SK-N-SH (cell line): Measurements from ENCODE around the gene PCNX2. TPM values are rescaled to one million over a fixed set of nuclear protein-coding genes. Genes with fewer than 3 reads are reported as not detected.

Experiments
- CTCF ChIA-PET: fragments of 300-600, 350-600 bp; formaldehyde crosslinking; extraction: SDS; loops from one replicate; lab custom pipeline; 2021; lab: Yijun Ruan, JAX
- POLR2A ChIA-PET: fragments of 350-600 bp; sonication (Branson Sonifier 250); formaldehyde crosslinking; extraction: SDS; loops from one replicate; lab custom pipeline; 2020; ENCODE audit warnings: antibody characterized with exemption, inconsistent platforms; lab: Yijun Ruan, JAX
- DNase-seq: peaks from one replicate; pipeline ENCODE4 v3.0.0; 2012
- H2AFZ ChIP-seq: fragments of 200-600 bp; sonication (generic); 2 replicates; pipeline ENCODE4 v1.8.1; 2016; ENCODE audit warnings: antibody characterized with exemption, mild to moderate bottlenecking, low read depth
- H3F3A ChIP-seq: fragments of 200-600 bp; sonication (generic); replicated peaks from 2 replicates; pipeline ENCODE3; 2016; ENCODE audit warnings: antibody characterized with exemption, mild to moderate bottlenecking; ENCODE audit not compliant: insufficient read depth
- H3K27ac ChIP-seq, 2 experiments: fragments of 200-500 bp in 1 of 2; fragments of 200-600 bp in 1 of 2; sonication (Bioruptor generic) in 1 of 2; sonication (generic), shearing (Covaris generic) in 1 of 2; 2 replicates each; pipeline versions ENCODE4 v1.5.1 to v1.6.1; 2014 to 2016; ENCODE audit warnings: low read depth in 2 of 2, inconsistent platforms in 1 of 2, low read length in 1 of 2, mild to moderate bottlenecking in 1 of 2, mixed read lengths in 1 of 2
- H3K27me3 ChIP-seq: fragments of 200-600 bp; sonication (generic), shearing (Covaris generic); 2 replicates; pipeline ENCODE4 v1.6.1; 2016; ENCODE audit warnings: mixed run types; ENCODE audit not compliant: insufficient read depth
- H3K36me3 ChIP-seq, 2 experiments: fragments of 200-500 bp in 1 of 2; fragments of 200-600 bp in 1 of 2; sonication (Bioruptor generic) in 1 of 2; sonication (generic) in 1 of 2; replicated peaks in 1 of 2; 2 replicates each; pipeline versions ENCODE3 to v1.5.1; 2014 to 2016; ENCODE audit warnings: low read length in 1 of 2, mild to moderate bottlenecking in 1 of 2; ENCODE audit not compliant: insufficient read depth in 2 of 2, control insufficient read depth in 1 of 2
- H3K4me1 ChIP-seq, 2 experiments: fragments of 200-500 bp in 1 of 2; fragments of 200-600 bp in 1 of 2; sonication (Bioruptor generic) in 1 of 2; sonication (generic), shearing (Covaris generic) in 1 of 2; 2 replicates each; pipeline versions ENCODE4 v1.5.1 to v1.6.1; 2014 to 2016; ENCODE audit warnings: low read depth in 1 of 2, low read length in 1 of 2, mixed run types in 1 of 2; ENCODE audit not compliant: insufficient read depth in 2 of 2, control insufficient read depth in 1 of 2
- H3K4me2 ChIP-seq: fragments of 200-600 bp; sonication (generic), shearing (Covaris generic); 2 replicates; pipeline ENCODE4 v1.6.1; 2017; ENCODE audit warnings: mixed run types
- H3K4me3 ChIP-seq, 2 experiments: fragments of 200-500 bp in 1 of 2; fragments of 200-600 bp in 1 of 2; sonication (Bioruptor generic) in 1 of 2; sonication (generic), shearing (Covaris generic) in 1 of 2; 2 replicates each; pipeline versions ENCODE4 v1.5.1 to v1.8.1; 2014 to 2016; ENCODE audit warnings: low read depth in 2 of 2, inconsistent platforms in 1 of 2, low read length in 1 of 2, mild to moderate bottlenecking in 1 of 2, mixed read lengths in 1 of 2, moderate library complexity in 1 of 2
- H3K79me2 ChIP-seq: fragments of 200-600 bp; sonication (generic); 2 replicates; pipeline ENCODE4 v1.8.1; 2017; ENCODE audit warnings: mild to moderate bottlenecking; ENCODE audit not compliant: insufficient read depth
- H3K9ac ChIP-seq: fragments of 200-600 bp; sonication (generic); 2 replicates; pipeline ENCODE4 v1.6.1; 2017; ENCODE audit warnings: mixed run types
- H3K9me2 ChIP-seq: fragments of 200-600 bp; sonication (generic); 2 replicates; pipeline ENCODE4 v1.6.1; 2017; ENCODE audit warnings: mixed run types
- H3K9me3 ChIP-seq: fragments of 200-600 bp; sonication (generic); 2 replicates; pipeline ENCODE4 v1.6.1; 2017; ENCODE audit warnings: mixed run types, mild to moderate bottlenecking, moderate library complexity
- H4K20me1 ChIP-seq: fragments of 200-600 bp; sonication (generic); 2 replicates; pipeline ENCODE4 v1.6.1; 2017; ENCODE audit warnings: mild to moderate bottlenecking, mixed run types; ENCODE audit not compliant: insufficient read depth
- CTCF ChIP-seq: fragments of 200-600 bp; sonication (generic); IDR thresholded peaks from 2 replicates; pipeline ENCODE4 v1.6.1; 2017; ENCODE audit warnings: antibody characterized with exemption, mild to moderate bottlenecking, moderate library complexity
- EZH2phosphoT487 ChIP-seq: fragments of 200-600 bp; sonication (generic); IDR thresholded peaks from 2 replicates; pipeline ENCODE4 v1.6.1; 2017; ENCODE audit warnings: low read depth, mixed run types, mild to moderate bottlenecking, antibody characterized with exemption, moderate library complexity, borderline replicate concordance
- FOSL2 ChIP-seq: IDR thresholded peaks from 2 replicates; pipeline ENCODE4 v1.4.0; 2012; ENCODE audit warnings: low read depth, mild to moderate bottlenecking, moderate library complexity, borderline replicate concordance
- GABPA ChIP-seq: IDR thresholded peaks from 2 replicates; pipeline ENCODE4 v1.4.0; 2012; ENCODE audit warnings: low read depth, mild to moderate bottlenecking
- JUND ChIP-seq: IDR thresholded peaks from 2 replicates; pipeline ENCODE4 v1.4.0; 2012
- MAX ChIP-seq: IDR thresholded peaks from 2 replicates; pipeline ENCODE4 v1.4.0; 2012; ENCODE audit warnings: low read depth
- MEF2A ChIP-seq: IDR thresholded peaks from 2 replicates; pipeline ENCODE4 v1.4.0; 2012; ENCODE audit warnings: low read depth, borderline replicate concordance
- MXI1 ChIP-seq: IDR thresholded peaks from 2 replicates; pipeline ENCODE4 v1.6.1; 2012; ENCODE audit warnings: mild to moderate bottlenecking, low read depth, low read length, improper control_type of control experiment
- PBX3 ChIP-seq: IDR thresholded peaks from 2 replicates; pipeline ENCODE4; 2012
- POLR2AphosphoS5 ChIP-seq: IDR thresholded peaks from 2 replicates; pipeline ENCODE4 v1.6.1; 2012; ENCODE audit warnings: low read depth, low read length
- RCOR1 ChIP-seq: fragments of 150-350 bp; IDR thresholded peaks from 2 replicates; pipeline ENCODE4 v1.6.1; 2017; ENCODE audit warnings: antibody characterized with exemption, low read length
- RXRA ChIP-seq: IDR thresholded peaks from 2 replicates; pipeline ENCODE4 v1.4.0; 2012; ENCODE audit warnings: low read depth, mild to moderate bottlenecking, borderline replicate concordance
- TAF1 ChIP-seq: IDR thresholded peaks from 2 replicates; pipeline ENCODE4 v1.6.1; 2012; ENCODE audit warnings: low read depth, mild to moderate bottlenecking, low read length, moderate library complexity, borderline replicate concordance
- TCF12 ChIP-seq: IDR thresholded peaks from 2 replicates; pipeline ENCODE4 v1.4.0; 2012
- TEAD4 ChIP-seq: IDR thresholded peaks from 2 replicates; pipeline ENCODE4 v1.4.0; 2012; ENCODE audit warnings: mild to moderate bottlenecking, borderline replicate concordance; ENCODE audit not compliant: insufficient read depth
- USF1 ChIP-seq: IDR thresholded peaks from 2 replicates; pipeline ENCODE4 v1.4.0; 2012; ENCODE audit warnings: low read depth, borderline replicate concordance
- YY1 ChIP-seq: IDR thresholded peaks from 2 replicates; pipeline ENCODE4 v1.4.0; 2012; ENCODE audit warnings: low read depth, mild to moderate bottlenecking
- WGBS: methylation state at CpG from one replicate; pipeline ENCODE4 v1.1.6; 2017; ENCODE audit warnings: low lambda C conversion rate; 5-methylcytosine and 5-hydroxymethylcytosine counted together
- polyA plus RNA-seq, 3 experiments: library from polyadenylated mRNA; depleted of rRNA; stranded (reverse); fragments of >200 nt; gene quantifications; 2 replicates each; pipeline ENCODE4 v1.2.3, GENCODE V29; 2012

Gene PCNX2
- polyA plus RNA-seq, 1 of the 3 experiments (the other 2 are of a cell fraction), result 10.6 TPM

GRCh38 chr1:232985882-232986526 is 309.5 kb downstream of the PCNX2 start:
- no peaks in the 10 kb centered on the region for H3K9me3 ChIP-seq
- no peaks in the 10 kb centered on the region for H4K20me1 ChIP-seq
- CTCF ChIA-PET, result interaction anchor here (1.3 to 1.6 kb wide), 2 partner anchors 8 to 15 kb away, joined by 3 to 4 read pairs; no protein-coding TSS in a partner anchor
- H3K36me3 ChIP-seq, result peaks cover 0 to 23% of the 10 kb centered on the region in 2 experiments
- H3K79me2 ChIP-seq, result no peaks in the 10 kb centered on the region
- H3K27ac ChIP-seq, result no peak overlapping the region
- no peak overlapping the region for H3K4me3 ChIP-seq
- H2AFZ ChIP-seq, result no peak overlapping the region
- peaks cover 9 to 24% of the 10 kb centered on the region in 2 experiments; a peak in 3 of 4 replicates for H3K4me1 ChIP-seq
- POLR2A ChIA-PET, result interaction anchor here (0.6 to 1.2 kb wide), 2 partner anchors 11 to 19 kb away, joined by 3 read pairs; no protein-coding TSS in a partner anchor
- DNase-seq, result no peak
- no peaks in the 10 kb centered on the region for H3K9me2 ChIP-seq
- H3F3A ChIP-seq, result peaks cover 5% of the 10 kb centered on the region
- H3K27me3 ChIP-seq, result no peaks in the 10 kb centered on the region
- TF ChIP-seq EZH2phosphoT487, result no peak
- no peak for TF ChIP-seq RXRA
- TF ChIP-seq TEAD4, result no peak
- WGBS, result 94% methylated on average over 27 of the region's 31 CpGs
- no peak overlapping the region for H3K9ac ChIP-seq
- no peak overlapping the region for H3K4me2 ChIP-seq

GRCh38 chr1:232984577-232985425 is 310.7 kb downstream of the PCNX2 start:
- Histone ChIP-seq H3K79me2 (no peaks in the 10 kb centered on the region), H3F3A (peaks cover 5% of the 10 kb centered on the region), H3K4me2 (no peak overlapping the region), H2AFZ (no peak overlapping the region), H3K9me3 (no peaks in the 10 kb centered on the region), H3K9me2 (no peaks in the 10 kb centered on the region), H3K9ac (no peak overlapping the region), H4K20me1 (no peaks in the 10 kb centered on the region), H3K4me1 (peaks cover 9 to 34% of the 10 kb centered on the region in 2 experiments; a peak in 3 of 4 replicates), H3K36me3 (peaks cover 0 to 26% of the 10 kb centered on the region in 2 experiments), H3K27me3 (no peaks in the 10 kb centered on the region), H3K27ac (no peak overlapping the region), H3K4me3 (no peak overlapping the region)
- no peak for DNase-seq
- CTCF ChIA-PET, result interaction anchor here (1.3 to 1.6 kb wide), 2 partner anchors 7 to 16 kb away, joined by 3 to 4 read pairs; no protein-coding TSS in a partner anchor
- 98% methylated on average over 6 of the region's 10 CpGs for WGBS
- POLR2A ChIA-PET, result no interaction called here
- TF ChIP-seq USF1 (no peak), TCF12 (no peak), TEAD4 (no peak), CTCF (no peak), JUND (no peak), YY1 (no peak), POLR2AphosphoS5 (no peak), MAX (no peak), MEF2A (no peak), FOSL2 (no peak), GABPA (no peak), RCOR1 (no peak), PBX3 (no peak), TAF1 (no peak), MXI1 (no peak), EZH2phosphoT487 (no peak)
